HG03039 (cell line): ENCODE measurements around the gene COL7A1.
"Not testable (repeated sequence)": the region's sequence is repeated elsewhere in the genome, so short reads cannot be mapped to it uniquely, and the experiment has no call there.

Experiments used
- ATAC-seq: cut with Tn5 transposase; IDR thresholded peaks from one replicate; pipeline ENCODE4 v1.9.1; 2021; ENCODE audit warnings: mild to moderate bottlenecking, moderate library complexity; ENCODE audit not compliant: unreplicated experiment

COL7A1 gene

DNA sequence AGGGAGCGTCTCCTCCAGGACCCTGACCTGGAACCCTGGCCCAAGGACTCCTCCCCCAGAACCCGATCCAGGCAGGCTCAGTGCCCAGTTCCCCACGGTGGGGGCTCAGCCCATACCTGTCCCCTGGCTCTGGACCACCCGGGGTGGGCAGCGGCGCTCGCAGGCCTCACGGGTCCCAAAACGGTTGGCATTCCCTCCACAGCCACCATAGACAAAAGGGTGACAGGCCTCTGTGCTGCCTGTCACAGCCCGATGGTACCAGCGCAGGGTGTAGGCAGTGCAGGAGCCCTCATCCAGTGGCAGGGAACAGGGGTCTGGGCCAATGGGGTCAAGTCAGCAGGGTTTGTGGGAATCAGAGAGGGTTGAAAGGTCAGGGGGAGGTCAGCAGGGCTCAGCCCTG is 30.5 kb downstream of the COL7A1 start:
- no peak for ATAC-seq

DNA sequence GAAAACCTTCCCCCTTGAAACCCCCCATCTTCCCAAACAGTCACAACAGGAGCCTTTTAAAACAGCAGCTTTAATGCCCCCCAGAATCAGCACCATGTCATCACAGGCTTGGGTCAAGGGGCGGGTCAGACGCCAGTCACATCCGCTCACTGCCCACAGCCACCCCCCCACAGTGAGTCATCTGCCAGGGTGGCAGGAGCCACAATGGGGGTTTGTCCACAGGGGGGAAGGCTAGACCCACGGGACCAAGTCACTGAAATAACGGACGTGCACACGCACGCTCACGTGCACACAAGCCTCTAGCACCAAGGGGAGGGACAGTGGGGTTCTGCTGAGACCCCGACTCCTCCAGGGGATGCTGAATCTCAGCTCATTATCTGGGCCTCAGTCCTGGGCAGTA is 31.1 kb downstream of the COL7A1 start:
- ATAC-seq, result no peak

DNA sequence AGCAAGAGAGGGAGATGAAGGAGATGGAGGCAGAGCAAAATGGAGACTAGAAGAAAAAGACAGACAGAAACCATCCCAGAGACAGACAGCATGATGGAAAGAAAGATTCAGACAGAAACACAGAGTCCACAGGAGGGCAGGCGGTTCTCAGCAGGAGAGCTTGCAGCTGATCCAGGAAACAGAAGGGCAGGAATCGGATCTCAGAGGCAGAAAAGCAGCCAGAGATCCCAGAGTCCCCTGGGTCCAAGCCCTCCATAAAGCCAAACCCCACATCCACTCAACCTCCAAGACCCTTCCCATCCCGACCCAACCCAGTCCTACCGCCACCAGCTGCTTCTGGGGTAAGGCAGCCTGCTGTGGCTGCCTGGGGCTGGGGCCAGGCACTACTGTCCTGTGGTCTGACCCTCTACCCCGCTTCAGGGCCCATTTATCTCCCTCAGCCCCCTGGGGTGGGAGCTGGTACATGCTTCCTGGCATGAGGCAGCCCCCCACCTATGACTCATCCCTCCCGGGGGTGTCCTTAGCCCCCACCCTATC is 31.7 kb downstream of the COL7A1 start, which contains the start of gene UCN2:
Gene UCN2, minus strand, starts transcription at position 400 of the 537 bp plus-strand sequence. CDS start 657 bp downstream, outside the sequence.
- ATAC-seq, result no peak

DNA sequence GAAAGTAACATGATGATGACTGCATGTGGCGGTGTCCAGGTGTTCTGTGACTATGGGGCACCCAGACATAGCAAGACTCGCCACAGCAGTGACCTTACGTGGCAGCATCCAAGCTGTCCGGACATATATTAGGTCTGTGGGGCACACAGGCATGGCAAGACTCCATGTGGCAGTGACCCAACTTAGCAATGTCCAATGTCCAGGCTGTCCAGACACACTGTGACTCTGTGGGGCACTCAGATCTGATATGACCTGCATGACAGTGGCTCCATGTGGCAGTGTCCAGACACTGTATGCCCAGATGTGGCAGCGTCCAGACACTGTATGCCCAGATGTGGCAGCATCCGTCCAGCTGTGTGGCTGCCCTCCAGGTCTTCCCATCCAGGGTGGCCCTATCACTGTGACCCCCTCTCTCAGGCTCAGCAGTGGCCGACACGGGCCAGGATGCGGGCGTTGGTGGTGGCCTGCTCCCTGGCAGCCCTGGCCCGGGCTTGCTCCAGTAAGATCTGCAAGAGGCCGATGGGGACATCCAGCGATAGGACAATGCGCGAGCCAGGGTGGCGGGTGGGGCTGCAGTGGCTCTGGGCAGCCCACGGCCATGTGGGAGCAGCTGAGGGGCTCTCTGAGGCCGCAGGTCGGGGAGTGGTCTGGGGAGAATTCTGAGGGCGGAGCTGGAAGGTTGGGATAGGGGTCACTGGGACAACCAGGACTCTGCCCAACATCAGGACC is 32.6 kb downstream of the COL7A1 start:
- no peak for ATAC-seq

DNA sequence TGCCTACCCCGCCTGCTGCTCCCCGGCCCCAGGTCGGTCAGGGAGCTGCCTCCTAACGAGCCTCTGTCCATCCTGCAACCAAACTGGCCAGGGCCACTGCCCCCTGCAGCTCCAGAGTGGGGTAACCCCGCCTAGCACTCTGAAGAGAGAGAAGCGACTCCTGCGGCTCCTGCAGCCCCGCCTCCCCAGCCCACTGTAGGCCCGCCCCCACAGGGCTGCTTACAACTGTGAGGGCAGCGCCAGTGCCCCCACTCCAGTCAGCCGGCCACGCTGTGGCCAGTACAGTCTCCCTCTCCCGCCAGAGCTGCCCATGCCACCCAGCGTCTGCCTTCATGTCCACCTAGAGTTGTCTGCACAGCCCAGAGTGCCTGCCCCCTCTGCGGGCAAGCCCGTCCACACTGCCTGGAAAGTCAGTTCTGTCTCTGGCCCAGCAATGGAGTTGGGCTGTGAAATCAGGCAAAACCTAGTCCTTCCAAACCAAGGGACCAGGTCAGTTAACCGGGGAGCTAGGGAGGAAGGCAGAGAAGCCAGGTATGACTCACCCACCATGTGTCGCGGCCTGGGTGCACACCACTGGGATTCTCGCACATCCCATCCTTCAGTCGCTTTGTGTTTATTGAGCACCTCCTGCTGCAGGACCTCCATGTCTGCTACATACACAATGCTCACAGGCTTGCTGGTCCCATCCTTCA is 33.9 kb downstream of the COL7A1 start:
- no peak for ATAC-seq

DNA sequence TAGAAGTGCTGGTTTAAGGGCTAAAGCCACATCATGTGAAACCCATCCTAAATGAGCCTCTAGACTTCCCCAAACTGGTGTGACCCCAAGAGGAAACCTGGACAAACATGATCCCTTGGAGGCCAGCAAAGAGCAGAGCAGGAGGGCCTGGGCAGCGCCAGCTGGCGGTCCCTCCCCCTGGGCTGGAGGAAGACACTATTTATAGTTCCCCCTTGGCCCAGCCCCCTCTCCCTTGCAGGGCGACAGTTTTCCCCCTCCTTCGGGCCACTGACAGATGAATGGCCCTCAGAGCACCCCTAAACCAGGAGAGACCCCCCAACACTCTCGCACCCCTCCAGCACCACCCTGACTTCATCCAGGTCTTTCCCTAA is 34.5 kb downstream of the COL7A1 start:
- no peak for ATAC-seq

DNA sequence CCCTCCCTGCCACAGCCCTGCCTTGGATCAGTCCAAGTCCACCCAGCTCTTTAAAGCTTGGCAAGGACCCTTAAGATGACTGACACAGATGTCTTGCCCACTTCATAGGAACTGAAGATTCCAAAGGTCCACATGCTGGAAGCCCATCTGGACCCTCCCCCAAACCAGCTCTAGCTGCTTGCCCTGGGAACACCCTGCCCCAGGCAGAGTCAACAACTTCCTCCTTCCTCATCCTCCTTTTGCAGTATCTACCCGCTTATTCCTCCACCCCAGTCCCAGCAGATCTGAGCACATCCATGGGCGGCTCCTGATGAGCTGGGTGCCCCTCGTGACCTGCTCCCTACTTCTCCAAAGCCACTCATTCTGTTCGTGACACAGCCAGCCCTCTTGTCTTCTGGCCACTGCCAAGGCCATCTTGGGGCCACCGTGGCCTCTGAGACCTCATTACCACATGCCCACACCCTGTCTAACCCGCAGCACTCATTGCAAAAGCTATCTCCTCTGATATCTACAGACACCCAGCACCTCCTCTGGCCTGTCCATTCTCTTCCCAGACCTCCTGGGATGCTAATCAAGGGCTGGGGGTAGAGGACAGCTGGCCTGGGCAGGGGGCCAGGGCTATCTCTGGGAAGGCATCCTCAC is 36.5 kb downstream of the COL7A1 start:
- no peak for ATAC-seq

DNA sequence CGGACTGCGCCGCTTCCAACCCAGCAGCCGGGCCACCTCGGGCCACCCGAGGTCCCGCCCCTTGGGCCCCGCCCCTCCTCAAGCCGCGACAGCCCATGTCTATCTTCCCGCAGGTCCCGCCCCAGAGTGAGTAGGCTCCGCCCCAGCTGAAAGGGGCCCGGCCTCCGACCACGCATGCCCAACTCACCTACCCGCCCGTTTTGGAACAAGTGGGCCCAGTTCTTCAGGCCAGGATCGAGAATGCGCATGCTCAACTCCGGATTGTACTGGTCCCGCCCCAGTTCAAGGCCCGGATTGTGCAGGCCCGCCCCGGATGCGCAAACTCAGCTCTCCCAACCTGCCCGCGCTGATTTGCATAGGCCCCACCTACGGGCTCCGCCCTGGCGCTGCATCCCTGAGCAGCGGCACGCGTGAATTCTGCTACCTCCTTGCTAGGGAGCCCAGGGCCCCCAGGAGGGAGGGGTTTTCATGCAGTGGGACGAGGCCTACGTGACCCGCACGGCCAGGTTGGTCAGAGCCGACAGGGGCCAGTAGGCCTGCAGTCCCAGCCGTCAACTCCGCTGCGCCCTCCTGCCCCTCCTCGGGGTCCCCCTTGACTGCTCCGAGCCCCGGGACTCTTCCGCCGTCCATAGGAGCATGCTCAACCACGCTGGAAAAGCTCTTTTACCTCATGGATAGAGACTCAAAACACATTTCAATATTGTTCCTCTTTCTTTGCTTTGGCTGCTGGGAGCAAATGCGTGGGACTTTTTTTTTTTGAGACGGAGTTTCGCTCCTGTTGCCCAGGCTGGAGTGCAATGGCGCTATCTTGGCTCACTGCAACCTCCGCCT is 38.1 kb downstream of the COL7A1 start, which contains the start of gene PFKFB4:
Gene PFKFB4, minus strand, starts transcription at position 8 of the 831 bp plus-strand sequence. CDS start 26 bp downstream, outside the sequence.
- peak; percentile 82 for ATAC-seq

DNA sequence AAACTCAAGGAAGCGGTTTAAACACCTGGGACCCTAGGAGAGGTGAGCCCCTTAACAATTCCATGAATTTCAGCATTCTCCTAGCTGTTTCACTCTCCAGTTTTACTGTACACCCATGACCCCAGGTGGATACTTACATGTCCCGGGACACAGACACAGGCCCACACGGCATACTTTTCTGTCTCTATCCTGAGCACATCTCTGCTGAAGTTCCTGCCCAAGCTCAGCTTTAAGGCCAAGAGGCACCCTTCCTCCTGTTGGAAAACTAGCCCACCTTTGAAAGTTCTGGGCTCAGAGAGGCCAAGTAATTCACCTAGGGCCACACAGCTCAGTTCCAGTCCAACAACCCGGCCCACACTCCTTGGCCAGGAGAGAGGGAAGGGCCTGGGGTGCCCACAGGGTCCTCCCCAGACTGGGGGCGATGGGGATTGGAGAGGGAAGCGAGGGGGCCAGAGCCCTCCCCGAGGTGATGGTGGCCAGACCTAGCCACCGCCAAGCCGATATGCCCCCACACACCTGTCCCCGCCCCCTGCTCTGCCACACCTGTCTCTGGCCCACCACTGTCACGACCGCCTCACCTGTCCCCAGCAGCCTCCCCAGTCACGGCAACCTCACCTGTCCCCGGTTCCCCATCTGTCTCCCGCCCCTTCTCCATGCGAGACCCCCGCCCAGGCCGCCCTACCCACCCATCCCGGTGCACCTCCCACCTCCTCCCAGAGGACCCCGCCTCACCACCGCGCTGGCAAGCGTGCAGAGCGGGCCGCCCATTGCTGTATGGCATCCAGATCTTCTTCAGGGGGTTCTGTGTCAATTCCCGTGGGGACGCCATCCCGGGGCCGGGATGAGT is 39.0 kb downstream of the COL7A1 start:
- ATAC-seq, result no peak

DNA sequence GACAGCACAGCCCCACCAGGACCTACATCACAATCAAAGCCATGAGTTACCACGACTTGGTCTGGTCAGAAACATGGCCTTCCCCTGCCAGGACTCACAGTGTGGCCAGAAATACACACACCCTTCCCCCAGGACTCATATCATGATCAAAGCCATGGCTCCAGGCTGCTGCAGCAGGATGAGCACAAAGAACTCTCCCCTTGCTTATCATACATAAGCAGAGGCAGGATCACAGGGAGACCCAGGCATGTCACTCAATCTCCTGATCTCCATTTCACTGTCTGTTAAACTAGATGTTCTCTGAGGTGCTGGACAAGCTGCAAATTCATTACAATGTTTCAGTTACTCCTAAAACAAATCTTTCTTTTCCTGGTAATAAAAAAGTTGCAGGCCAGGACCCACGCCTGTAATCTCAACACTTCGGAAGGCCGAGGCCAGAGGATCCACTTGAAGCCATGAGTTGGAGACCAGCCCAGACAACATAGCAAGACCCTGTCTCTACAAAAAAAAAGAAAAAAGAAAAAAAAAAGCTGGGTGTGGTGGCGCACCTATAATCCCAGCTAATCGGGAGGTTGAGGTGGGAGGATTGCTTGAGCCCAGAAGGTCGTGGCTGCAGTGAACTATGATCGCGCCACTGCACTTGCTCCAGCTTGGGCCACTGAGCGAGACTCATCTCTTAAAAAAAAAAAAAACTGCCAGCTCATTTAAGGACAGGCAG is 39.7 kb downstream of the COL7A1 start:
- ATAC-seq, result no peak

DNA sequence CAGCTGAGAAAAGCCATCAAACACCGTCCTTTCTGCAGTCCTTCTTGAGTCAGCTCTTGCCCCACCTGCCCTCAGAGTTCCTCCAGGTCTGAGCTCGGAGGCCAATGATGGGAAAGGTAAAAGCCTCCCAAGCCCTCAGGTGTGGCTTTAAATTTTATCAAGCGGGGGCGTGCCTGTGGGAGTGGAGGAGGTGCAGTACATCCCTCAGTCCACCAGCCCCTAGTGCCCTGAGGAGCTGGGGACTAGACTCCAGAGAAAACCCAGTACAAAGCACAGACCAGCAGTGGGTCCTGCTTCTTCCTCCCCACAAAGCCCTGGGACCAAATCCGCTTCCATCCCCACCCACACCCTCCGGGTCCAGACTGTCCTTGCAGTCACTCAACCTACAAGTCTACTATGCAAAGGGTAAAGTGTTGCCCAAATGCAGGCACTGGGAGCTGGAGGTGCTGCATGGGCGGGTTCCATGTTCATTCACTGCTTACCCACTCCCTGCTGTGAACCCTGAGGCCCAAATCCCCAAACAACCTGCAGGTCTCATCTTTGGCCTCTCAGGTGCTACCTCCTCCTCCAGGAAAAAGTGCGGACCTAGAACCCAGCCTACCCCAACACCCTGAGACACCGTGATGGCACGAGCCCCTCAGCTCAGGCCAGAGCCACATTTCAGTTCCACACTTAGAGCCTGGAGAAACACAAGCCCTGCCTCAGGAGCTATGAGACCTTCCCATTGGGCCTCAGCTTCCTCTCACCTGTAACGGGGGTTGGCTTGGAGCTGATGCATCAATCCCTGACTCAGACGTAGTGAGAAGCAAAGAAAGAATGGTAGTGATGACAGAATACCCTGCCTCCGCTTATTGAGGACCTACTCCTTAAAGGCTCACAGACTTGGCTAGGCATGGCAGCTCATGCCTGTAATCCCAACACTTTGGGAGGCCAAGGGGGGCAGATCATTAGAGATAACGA is 41.0 kb downstream of the COL7A1 start:
- ATAC-seq, result no peak

DNA sequence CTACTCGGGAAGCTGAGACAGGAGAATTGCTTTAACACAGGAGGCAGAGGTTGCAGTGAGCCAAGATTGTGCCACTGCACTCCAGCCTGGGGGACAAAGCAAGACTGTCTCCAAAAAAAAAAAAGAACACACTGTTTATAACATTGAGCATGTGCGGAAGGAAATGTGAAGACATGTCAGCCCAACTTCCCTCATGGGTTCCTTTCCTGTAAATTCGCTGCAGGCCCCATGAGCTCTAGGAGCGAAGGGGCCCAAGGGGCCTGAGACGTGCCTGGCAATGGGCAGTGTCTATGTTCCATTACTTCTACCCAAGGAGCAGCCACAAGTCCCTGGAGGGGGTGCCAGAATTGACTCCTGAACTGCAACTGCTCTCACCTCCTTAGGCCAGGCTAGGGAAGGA is 41.8 kb downstream of the COL7A1 start:
- no peak for ATAC-seq

DNA sequence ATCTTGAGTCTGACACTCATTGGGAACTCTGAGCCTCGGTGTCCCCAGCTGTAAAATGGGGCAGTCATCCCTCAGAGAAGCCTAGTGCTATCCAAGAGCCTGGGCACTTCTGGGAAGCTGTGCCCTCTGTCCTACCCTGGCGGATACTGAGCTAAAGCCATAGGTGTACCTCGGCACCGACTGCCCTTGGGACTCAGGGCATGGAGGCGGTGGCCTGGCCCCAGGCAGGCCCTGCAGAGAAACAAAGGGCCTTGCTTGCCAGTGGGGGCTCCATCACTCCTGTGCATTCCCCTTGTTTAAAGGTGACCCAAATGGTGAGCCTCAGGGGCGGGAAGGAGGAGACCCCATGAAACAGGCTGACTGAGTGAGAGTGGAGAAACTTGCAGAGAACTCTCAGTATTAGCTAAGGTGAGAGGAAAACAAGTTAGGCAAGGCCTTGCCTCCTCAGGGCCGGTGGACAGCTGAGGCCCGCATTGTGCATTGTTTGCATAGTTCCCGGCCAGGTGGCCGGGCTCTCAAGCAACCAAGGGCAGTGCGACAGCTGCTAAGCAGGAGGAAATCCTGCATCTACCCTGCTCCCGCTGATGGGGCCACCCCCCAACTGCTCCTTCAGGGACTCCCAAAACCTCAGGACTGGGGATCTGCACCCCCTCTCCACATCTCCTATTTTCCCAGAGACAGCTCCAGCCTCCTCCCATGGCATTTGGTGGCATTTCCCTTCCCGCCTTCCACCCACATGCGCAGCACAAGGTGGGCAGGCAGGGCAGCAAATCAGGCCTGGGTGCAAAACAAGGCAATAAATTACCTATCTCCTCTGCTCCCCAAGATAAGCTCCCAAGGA is 42.8 kb downstream of the COL7A1 start:
- ATAC-seq, result no peak

DNA sequence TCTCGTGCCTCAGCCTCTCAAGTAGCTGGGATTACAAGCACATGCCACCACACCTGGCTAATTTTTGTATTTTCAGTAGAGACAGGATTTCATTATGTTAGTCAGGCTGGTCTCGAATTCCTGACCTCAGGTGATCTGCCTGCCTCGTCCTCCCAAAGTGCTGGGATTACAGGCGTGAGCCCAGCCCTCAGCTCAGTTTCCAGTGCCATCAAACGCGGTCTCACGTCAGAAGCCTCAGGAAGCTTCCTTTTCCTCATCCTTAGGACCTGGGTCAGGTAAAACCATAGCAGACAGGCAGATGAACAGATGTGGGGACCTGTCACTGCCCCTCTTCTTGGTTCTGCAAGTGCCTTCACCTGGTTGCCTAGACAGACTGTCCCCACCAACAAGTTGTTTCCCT is 43.5 kb downstream of the COL7A1 start:
- not testable (repeated sequence) for ATAC-seq

DNA sequence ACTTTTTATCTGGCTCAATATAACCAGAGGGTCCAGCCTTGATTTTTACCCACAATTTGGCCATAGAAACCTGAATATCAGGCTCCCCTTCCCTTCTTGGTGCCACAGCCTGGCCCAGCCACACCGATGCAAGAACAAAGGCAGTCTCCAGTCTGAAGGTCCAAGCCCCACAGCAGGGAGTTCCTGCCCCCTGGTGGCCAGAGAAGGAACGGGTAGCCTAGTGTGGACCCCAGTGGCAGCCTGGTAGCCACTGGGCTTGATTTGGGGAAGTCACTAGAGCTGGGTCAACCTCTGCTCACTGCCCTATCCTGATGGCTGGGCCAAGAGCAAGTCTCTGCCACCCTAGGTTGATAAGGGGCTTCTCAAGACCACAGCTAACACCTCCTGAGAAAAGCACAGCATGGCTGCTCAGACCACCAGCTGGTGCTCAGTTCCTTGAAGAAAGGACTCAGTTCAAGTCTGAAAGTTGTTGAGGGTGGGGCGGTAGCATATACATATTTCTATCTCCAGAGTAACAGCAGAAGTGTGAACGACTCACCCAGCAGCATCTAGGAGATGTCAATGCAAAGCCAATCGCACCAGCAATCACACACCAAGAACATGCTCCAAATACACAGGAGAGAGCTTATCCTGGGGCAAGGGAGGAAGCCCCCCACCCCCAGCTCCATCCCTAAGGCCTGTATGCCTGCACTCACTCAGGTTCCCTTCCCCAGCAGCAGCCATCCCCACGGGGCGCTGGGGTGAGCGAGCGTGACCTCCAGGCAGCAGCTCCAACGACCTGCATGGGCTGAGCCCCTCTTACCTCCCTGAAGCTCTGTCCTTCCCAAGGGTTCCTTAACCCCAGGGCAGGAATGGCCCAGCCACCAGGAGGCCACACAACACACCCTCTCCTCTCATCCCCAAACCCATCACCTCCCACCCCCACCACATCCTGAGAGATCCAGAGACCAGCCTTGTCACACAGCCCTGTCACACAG is 46.1 kb downstream of the COL7A1 start:
- no peak for ATAC-seq

DNA sequence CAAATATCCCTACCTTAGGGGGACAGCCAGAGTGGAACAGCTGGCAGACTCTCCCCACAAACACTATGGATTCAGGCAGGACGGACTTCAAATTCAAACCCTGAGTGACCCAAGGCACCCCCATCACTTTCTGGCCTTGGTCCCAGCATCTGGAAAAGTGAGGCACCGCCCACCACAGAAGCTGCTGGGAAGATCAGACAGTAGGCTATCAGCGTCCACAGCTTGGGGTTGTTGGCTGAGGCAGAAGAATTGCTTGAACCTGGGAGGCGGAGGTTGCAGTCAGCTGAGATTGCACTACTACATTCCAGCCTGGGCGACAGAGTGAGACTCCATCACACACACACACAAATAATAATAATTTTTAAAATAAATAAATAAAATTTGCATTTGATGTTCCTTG is 47.0 kb downstream of the COL7A1 start:
- no peak for ATAC-seq
